ENCODE measurements around the gene PI4KB. TPM values are rescaled to one million over a fixed set of nuclear protein-coding genes. Genes with fewer than 3 reads are reported as not detected.

The PI4KB gene
- polyA plus RNA-seq, 1 donor (not counting 4 experiments of a cell fraction or from before 2014, with no cell fraction given): 40.9 TPM

DNA sequence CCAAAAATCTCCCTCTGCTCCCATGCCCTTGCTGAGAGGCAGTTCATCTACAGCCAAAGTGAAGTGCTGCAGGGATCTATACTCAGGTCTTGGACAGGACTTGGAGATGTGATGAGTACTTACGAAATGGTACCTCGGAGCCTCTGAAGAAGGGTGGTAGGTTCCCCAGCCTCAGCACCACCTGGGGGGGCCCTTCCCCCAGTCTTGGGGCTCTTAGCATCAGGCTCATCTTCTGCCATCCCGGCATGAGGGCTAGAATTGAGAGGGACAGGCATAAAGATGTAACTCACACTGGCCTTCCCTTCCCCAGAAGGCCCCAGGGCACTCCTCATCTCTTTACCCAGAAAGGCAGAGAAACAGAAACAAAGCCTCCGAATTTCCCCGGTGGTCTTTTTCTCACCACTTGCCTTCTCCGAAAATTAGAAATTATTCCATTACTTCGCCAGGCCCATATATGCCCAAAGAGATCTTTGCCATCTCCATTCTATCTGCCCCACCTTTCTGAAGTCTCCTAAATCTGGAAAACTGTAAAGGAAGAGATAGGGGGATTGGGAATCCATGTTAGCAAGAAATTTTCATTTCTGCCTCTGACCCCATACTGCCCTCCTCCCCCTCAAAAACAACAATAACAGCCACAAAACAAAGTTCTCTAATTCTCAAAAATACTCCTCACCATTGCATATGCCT is 19.0 kb upstream of the PI4KB start:
- dilution Hi-C loops (cut with MboI; ENCODE audit: extremely low pct_ligation_motif_present, low sequenced_read_pairs): no loop called here
- peak overlapping the region; percentile 98 for H3K9ac ChIP-seq (ENCODE audit: control insufficient read depth, extremely low read depth, insufficient read depth, low read length)
- H4K20me1 ChIP-seq (ENCODE audit: control insufficient read depth, extremely low read depth, insufficient read depth, low read length): no peaks in the 10 kb centered on the region
- H3K9me3 ChIP-seq (ENCODE audit: control insufficient read depth, low read depth, low read length): no peaks in the 10 kb centered on the region
- H3K4me3 ChIP-seq (ENCODE audit: control insufficient read depth in 2 of 3, extremely low read depth in 1 of 3, insufficient read depth in 2 of 3, low read depth in 1 of 3, low read length in 3 of 3): peak overlapping the region; percentile 74 to 84 (median 74)
- H3K4me1 ChIP-seq (ENCODE audit: control insufficient read depth, extremely low read depth, insufficient read depth, low read length): peaks cover 4% of the 10 kb centered on the region
- no peaks in the 10 kb centered on the region for H3K79me2 ChIP-seq (ENCODE audit: control insufficient read depth, insufficient read depth, low read length)
- H2AFZ ChIP-seq (ENCODE audit: control insufficient read depth, low read length): no peak overlapping the region
- no peaks in the 10 kb centered on the region for H3K9me1 ChIP-seq (ENCODE audit: control insufficient read depth, extremely low read depth, insufficient read depth, low read length)
- no peaks in the 10 kb centered on the region for H3K27me3 ChIP-seq (ENCODE audit: control insufficient read depth, extremely low read depth, insufficient read depth, low read length)
- H3K4me2 ChIP-seq (ENCODE audit: control insufficient read depth, extremely low read depth, insufficient read depth, low read depth, low read length): peak overlapping the region; percentile 68
- no peak for DNase-seq (ENCODE audit: low read depth, low spot score)
- no peak for TF ChIP-seq EZH2 (IDR thresholded peaks at IDR 0.05; ENCODE audit: low read length)
- TF ChIP-seq, protein P1, sequence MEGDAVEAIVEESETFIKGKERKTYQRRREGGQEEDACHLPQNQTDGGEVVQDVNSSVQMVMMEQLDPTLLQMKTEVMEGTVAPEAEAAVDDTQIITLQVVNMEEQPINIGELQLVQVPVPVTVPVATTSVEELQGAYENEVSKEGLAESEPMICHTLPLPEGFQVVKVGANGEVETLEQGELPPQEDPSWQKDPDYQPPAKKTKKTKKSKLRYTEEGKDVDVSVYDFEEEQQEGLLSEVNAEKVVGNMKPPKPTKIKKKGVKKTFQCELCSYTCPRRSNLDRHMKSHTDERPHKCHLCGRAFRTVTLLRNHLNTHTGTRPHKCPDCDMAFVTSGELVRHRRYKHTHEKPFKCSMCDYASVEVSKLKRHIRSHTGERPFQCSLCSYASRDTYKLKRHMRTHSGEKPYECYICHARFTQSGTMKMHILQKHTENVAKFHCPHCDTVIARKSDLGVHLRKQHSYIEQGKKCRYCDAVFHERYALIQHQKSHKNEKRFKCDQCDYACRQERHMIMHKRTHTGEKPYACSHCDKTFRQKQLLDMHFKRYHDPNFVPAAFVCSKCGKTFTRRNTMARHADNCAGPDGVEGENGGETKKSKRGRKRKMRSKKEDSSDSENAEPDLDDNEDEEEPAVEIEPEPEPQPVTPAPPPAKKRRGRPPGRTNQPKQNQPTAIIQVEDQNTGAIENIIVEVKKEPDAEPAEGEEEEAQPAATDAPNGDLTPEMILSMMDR (optimal IDR thresholded peaks at IDR 0.05 in 1 of 3, IDR thresholded peaks at IDR 0.05 in 1 of 3, conservative IDR thresholded peaks at IDR 0.05 in 1 of 3; ENCODE audit: extremely low read depth in 1 of 3, insufficient read depth in 2 of 3, low read length in 3 of 3): no peak
- peaks cover 18 to 21% of the 10 kb centered on the region in 2 experiments for H3K36me3 ChIP-seq (ENCODE audit: control insufficient read depth in 2 of 2, extremely low read depth in 1 of 2, insufficient read depth in 2 of 2, low read length in 2 of 2)
- no peak for FAIRE-seq
- H3K27ac ChIP-seq (ENCODE audit: control insufficient read depth, insufficient read depth, low read length): peak overlapping the region; percentile 99

DNA sequence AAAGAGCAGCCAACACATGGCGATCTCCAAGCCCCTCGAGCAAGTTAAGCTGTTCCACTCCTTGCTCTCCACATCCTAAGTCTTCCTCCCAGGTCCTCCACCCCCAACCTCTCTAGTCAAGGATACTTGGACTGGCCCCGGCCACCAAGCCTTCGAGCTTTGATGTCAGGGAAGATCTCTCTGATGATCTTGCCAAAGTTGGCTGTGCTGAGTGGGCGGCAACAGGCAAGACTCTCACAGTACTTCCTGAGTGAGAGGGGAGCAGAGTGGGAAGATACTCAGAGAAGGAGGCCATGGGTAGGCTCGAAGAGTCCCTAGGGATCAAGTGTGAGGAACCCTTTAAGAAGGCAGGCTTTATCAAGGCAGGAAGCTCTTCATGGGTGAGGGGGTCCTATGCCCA is 17.1 kb upstream of the PI4KB start:
- dilution Hi-C loops (cut with MboI; ENCODE audit: extremely low pct_ligation_motif_present, low sequenced_read_pairs): no loop called here
- Histone ChIP-seq H3K79me2 (ENCODE audit: control insufficient read depth, insufficient read depth, low read length) (no peaks in the 10 kb centered on the region), H3K4me2 (ENCODE audit: control insufficient read depth, extremely low read depth, insufficient read depth, low read depth, low read length) (no peak overlapping the region), H3K9me1 (ENCODE audit: control insufficient read depth, extremely low read depth, insufficient read depth, low read length) (no peaks in the 10 kb centered on the region), H3K4me1 (ENCODE audit: control insufficient read depth, extremely low read depth, insufficient read depth, low read length) (peaks cover 4% of the 10 kb centered on the region), H3K9ac (ENCODE audit: control insufficient read depth, extremely low read depth, insufficient read depth, low read length) (no peak overlapping the region), H3K36me3 (ENCODE audit: control insufficient read depth in 2 of 2, extremely low read depth in 1 of 2, insufficient read depth in 2 of 2, low read length in 2 of 2) (peaks cover 18 to 21% of the 10 kb centered on the region in 2 experiments), H4K20me1 (ENCODE audit: control insufficient read depth, extremely low read depth, insufficient read depth, low read length) (no peaks in the 10 kb centered on the region), H3K4me3 (ENCODE audit: control insufficient read depth in 2 of 3, extremely low read depth in 1 of 3, insufficient read depth in 2 of 3, low read depth in 1 of 3, low read length in 3 of 3) (no peak overlapping the region), H3K27me3 (ENCODE audit: control insufficient read depth, extremely low read depth, insufficient read depth, low read length) (no peaks in the 10 kb centered on the region), H3K27ac (ENCODE audit: control insufficient read depth, insufficient read depth, low read length) (no peak overlapping the region), H2AFZ (ENCODE audit: control insufficient read depth, low read length) (no peak overlapping the region), H3K9me3 (ENCODE audit: control insufficient read depth, low read depth, low read length) (no peaks in the 10 kb centered on the region)
- FAIRE-seq: no peak
- no peak for DNase-seq (ENCODE audit: low read depth, low spot score)
- TF ChIP-seq EZH2 (IDR thresholded peaks at IDR 0.05; ENCODE audit: low read length): no peak
- TF ChIP-seq, protein P1 (optimal IDR thresholded peaks at IDR 0.05 in 1 of 3, IDR thresholded peaks at IDR 0.05 in 1 of 3, conservative IDR thresholded peaks at IDR 0.05 in 1 of 3; ENCODE audit: extremely low read depth in 1 of 3, insufficient read depth in 2 of 3, low read length in 3 of 3): no peak

All from keratinocyte (primary cell).